Measurements from ENCODE around the gene MAD1L1. TPM values are rescaled to one million over a fixed set of nuclear protein-coding genes. Genes with fewer than 3 reads are reported as not detected.

MAD1L1 gene
- total RNA-seq, 2 experiments from 2014 or later, result 58.3 to 65.3 TPM

DNA sequence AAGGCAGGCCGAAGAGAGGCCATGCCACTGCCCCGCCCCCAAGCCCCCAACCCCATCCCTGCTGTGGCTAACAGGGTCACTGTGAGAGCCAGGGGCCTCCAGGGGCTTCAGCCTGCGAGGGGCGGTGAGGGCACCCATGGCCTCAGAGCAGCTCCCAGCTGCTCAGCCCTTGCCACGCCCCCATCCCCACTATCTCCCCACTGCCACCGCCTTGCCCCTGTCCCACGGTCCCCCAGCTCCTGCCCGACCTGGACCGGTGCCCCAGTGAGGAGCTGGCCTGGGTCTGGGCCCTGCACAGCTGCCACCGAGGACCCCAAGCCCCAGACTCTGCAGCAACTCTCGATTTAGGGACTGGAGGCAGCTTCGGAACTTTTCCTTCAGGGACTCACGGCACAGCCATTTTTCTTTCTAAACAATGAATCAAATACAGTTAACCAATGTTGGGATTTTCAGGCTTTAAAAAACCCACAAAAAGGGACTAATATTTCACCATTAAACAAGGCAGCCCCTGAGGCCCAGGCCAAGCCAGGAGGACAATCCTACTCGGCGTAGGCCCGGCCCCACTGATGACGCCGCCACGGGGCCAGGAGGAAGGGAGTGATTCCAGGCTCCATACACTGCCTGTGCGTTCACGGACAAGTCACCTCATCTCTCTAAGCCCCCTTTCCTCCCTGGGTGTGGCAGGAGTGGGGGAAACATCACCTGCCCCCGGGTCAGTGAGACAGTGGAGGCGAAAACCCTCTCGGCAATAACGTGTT, 325.6 kb downstream of the MAD1L1 start:
- no TSS peak for BruUV-seq (replicated peaks)
- no peaks in the 10 kb centered on the region for H3K79me2 ChIP-seq (ENCODE audit: insufficient read depth, low read depth, low read length)
- H3K9me2 ChIP-seq (ENCODE audit: insufficient read depth, low read length), result no peaks in the 10 kb centered on the region
- H3K36me3 ChIP-seq (ENCODE audit: insufficient read depth, low read length), result no peaks in the 10 kb centered on the region
- H3K4me1 ChIP-seq (ENCODE audit: insufficient read depth, low read length, poor library complexity, severe bottlenecking), result no peaks in the 10 kb centered on the region
- no peaks in the 10 kb centered on the region for H4K20me1 ChIP-seq (ENCODE audit: insufficient read depth, low read length)
- no peak overlapping the region for H3K4me2 ChIP-seq (ENCODE audit: low read length)
- intact Hi-C loops (cut with micrococcal nuclease; ENCODE audit: unreplicated experiment), result no loop called here
- ChIA-PET CTCF (ENCODE audit: unreplicated experiment) (no interaction called here), POLR2A (no interaction called here)
- no peak for DNase-seq (ENCODE audit: low spot score)
- no peak overlapping the region for H3K4me3 ChIP-seq (ENCODE audit: low read depth, low read length, poor library complexity, severe bottlenecking)
- no peak overlapping the region for H2AFZ ChIP-seq (ENCODE audit: low read length)
- H3K27ac ChIP-seq (ENCODE audit: low read depth, low read length, poor library complexity, severe bottlenecking), result no peak overlapping the region
- no peak for TF ChIP-seq EZH2phosphoT487 (IDR thresholded peaks at IDR 0.05; ENCODE audit: borderline replicate concordance, low read depth, low read length)
- TF ChIP-seq, protein P1, sequence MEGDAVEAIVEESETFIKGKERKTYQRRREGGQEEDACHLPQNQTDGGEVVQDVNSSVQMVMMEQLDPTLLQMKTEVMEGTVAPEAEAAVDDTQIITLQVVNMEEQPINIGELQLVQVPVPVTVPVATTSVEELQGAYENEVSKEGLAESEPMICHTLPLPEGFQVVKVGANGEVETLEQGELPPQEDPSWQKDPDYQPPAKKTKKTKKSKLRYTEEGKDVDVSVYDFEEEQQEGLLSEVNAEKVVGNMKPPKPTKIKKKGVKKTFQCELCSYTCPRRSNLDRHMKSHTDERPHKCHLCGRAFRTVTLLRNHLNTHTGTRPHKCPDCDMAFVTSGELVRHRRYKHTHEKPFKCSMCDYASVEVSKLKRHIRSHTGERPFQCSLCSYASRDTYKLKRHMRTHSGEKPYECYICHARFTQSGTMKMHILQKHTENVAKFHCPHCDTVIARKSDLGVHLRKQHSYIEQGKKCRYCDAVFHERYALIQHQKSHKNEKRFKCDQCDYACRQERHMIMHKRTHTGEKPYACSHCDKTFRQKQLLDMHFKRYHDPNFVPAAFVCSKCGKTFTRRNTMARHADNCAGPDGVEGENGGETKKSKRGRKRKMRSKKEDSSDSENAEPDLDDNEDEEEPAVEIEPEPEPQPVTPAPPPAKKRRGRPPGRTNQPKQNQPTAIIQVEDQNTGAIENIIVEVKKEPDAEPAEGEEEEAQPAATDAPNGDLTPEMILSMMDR (conservative IDR thresholded peaks at IDR 0.05; ENCODE audit: low read length), result no peak
- H3K9me3 ChIP-seq (ENCODE audit: low read length), result no peaks in the 10 kb centered on the region

DNA sequence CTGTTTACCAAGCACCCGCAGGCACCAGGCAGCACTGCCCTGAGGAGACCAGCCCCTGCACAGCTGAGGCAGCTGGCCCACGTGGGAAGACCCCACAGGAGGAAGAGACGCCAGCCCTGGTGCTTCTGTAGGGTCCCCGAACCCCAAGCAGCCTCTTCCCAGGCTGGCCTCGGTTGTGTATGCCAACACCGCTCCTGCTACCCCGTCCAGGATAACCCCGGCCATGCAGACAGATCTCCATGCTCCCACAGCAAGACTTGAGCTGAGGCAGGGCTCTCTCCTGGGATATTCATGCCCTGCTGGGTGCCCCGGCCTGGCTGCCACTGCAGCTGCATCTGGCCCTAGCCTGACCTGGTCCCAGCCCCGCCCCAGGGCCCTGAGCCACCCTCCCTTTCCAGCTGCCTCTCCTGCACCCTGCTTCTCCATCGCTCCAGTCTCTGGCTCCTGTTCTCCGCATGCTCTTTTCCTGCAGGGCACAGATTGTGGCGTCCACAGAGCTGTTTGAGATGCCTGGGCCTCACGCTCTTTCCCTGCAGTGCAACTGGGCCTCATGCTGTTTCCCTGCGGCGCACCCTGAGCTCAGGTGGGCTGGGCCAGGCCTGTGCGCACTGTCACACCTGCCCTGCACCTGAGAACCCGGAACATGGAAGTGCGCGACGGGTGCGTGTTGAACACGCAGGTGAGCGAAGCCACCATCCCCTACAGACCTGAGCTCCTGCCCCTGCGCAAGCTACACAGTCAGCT, 326.5 kb downstream of the MAD1L1 start:
- TF ChIP-seq EZH2phosphoT487 (IDR thresholded peaks at IDR 0.05; ENCODE audit: borderline replicate concordance, low read depth, low read length), result no peak
- TF ChIP-seq, protein P1 (conservative IDR thresholded peaks at IDR 0.05; ENCODE audit: low read length), result no peak
- H3K4me3 ChIP-seq (ENCODE audit: low read depth, low read length, poor library complexity, severe bottlenecking), result no peak overlapping the region
- no peak overlapping the region for H3K4me2 ChIP-seq (ENCODE audit: low read length)
- H4K20me1 ChIP-seq (ENCODE audit: insufficient read depth, low read length), result no peaks in the 10 kb centered on the region
- H3K36me3 ChIP-seq (ENCODE audit: insufficient read depth, low read length), result no peaks in the 10 kb centered on the region
- H3K79me2 ChIP-seq (ENCODE audit: insufficient read depth, low read depth, low read length), result no peaks in the 10 kb centered on the region
- ChIA-PET POLR2A (no interaction called here), CTCF (ENCODE audit: unreplicated experiment) (interaction anchor here (0.6 kb wide), 1 partner anchor 27 kb away, joined by 3 read pairs; no protein-coding TSS in a partner anchor)
- H3K9me2 ChIP-seq (ENCODE audit: insufficient read depth, low read length), result no peaks in the 10 kb centered on the region
- BruUV-seq (replicated peaks), result no TSS peak
- H3K27ac ChIP-seq (ENCODE audit: low read depth, low read length, poor library complexity, severe bottlenecking), result no peak overlapping the region
- no peaks in the 10 kb centered on the region for H3K4me1 ChIP-seq (ENCODE audit: insufficient read depth, low read length, poor library complexity, severe bottlenecking)
- DNase-seq (ENCODE audit: low spot score), result no peak
- H3K9me3 ChIP-seq (ENCODE audit: low read length), result no peaks in the 10 kb centered on the region
- no peak overlapping the region for H2AFZ ChIP-seq (ENCODE audit: low read length)
- intact Hi-C loops (cut with micrococcal nuclease; ENCODE audit: unreplicated experiment), result no loop called here

Data from OCI-LY7 (cell line).